SK-N-MC (cell line): ENCODE results near the gene CRB3.

Experiments used
- DNase-seq: peaks from one replicate; pipeline ENCODE4 v3.0.0-alpha.2; 2011; ENCODE audit warnings: low read depth, low spot score
- H3K27ac ChIP-seq: fragments of 200-600 bp; sonication (generic); 2 replicates; pipeline ENCODE4 v1.5.1; 2016; ENCODE audit warnings: mixed run types
- H3K36me3 ChIP-seq: fragments of 200-600 bp; sonication (generic); 2 replicates; pipeline ENCODE4 v1.6.1; 2017; ENCODE audit warnings: antibody characterized with exemption, low read length, mixed read lengths; ENCODE audit not compliant: insufficient read depth
- H3K4me3 ChIP-seq: fragments of 200-600 bp; sonication (generic); 2 replicates; pipeline ENCODE4 v1.5.1; 2016
- H3K9ac ChIP-seq: fragments of 200-600 bp; sonication (generic); 2 replicates; pipeline ENCODE4 v1.8.0; 2017; ENCODE audit warnings: mixed run types, mixed read lengths; ENCODE audit not compliant: insufficient read length
- H3K9me3 ChIP-seq: fragments of 200-600 bp; sonication (generic); 2 replicates; pipeline ENCODE4 v1.6.1; 2017; ENCODE audit warnings: low read depth, mild to moderate bottlenecking, antibody characterized with exemption, low read length, moderate library complexity, mixed read lengths
- EZH2 ChIP-seq: fragments of 200-600 bp; sonication (generic); IDR thresholded peaks from one replicate; pipeline ENCODE4 v1.6.1; 2017; ENCODE audit warnings: antibody characterized with exemption
- FOXP2 ChIP-seq: optimal IDR thresholded peaks from 2 replicates; pipeline ENCODE3; 2011; ENCODE audit warnings: mild to moderate bottlenecking, moderate library complexity; ENCODE audit not compliant: insufficient read depth; ENCODE audit errors: extremely low read length, control extremely low read depth
- POLR2AphosphoS5 ChIP-seq: IDR thresholded peaks from 2 replicates; pipeline ENCODE4 v1.6.1; 2012; ENCODE audit warnings: mild to moderate bottlenecking, low read depth, low read length, borderline replicate concordance

Gene CRB3

DNA sequence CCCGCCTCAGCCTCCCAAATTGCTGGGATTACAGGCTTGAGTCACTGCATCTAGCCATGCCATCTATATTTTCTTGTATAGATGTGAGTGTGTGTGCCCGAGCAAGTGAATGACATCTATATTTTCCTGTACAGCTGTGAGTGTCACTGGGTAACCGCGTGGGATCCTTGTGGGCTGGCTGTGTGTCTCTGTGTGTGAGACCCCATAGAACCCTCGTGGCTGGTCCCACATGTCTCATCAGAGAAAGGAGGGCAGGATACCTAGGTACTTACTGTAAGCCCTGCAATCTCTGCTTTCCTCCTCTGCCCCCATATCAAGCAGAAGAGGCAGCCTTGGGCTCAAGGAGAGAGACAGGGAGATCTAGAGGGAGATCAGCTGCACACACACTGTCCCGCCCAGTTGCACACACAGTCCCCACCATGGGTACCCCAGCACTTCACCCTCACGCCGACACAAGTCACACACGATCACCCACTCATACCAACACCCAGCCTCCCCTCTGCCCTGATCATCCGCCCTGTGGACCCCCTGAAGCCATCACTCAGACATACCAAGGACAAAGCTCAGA is 16.9 kb downstream of the CRB3 start:
- H3K9me3 ChIP-seq, result no peaks in the 10 kb centered on the region
- TF ChIP-seq POLR2AphosphoS5, result no peak
- no peak for TF ChIP-seq EZH2
- TF ChIP-seq FOXP2, result no peak
- H3K36me3 ChIP-seq, result no peaks in the 10 kb centered on the region
- no peak for DNase-seq
- H3K4me3 ChIP-seq, result no peak overlapping the region
- H3K9ac ChIP-seq, result no peak overlapping the region
- no peak overlapping the region for H3K27ac ChIP-seq

- no peak within 1 kb of the TSS for H3K9ac ChIP-seq
- TF ChIP-seq POLR2AphosphoS5 (no peak), EZH2 (no peak), FOXP2 (no peak)
- H3K9me3 ChIP-seq, result no peaks in the 10 kb centered on the region
- no peak within 1 kb of the TSS for H3K4me3 ChIP-seq
- no peak for DNase-seq
- H3K27ac ChIP-seq, result no peak within 1 kb of the TSS
- no peaks in the 10 kb centered on the region for H3K36me3 ChIP-seq
Observed at GRCh38 chr19:6481541-6482342, 17.7 kb downstream of the CRB3 start, which contains the start of gene DENND1C. Gene DENND1C (minus strand): TSS chr19:6481787. CDS start chr19:6481695, 92 bp downstream.

- Histone ChIP-seq H3K9ac (no peak overlapping the region), H3K27ac (no peak overlapping the region), H3K4me3 (no peak overlapping the region), H3K9me3 (no peaks in the 10 kb centered on the region), H3K36me3 (no peaks in the 10 kb centered on the region)
- DNase-seq, result no peak
- TF ChIP-seq FOXP2 (no peak), EZH2 (no peak), POLR2AphosphoS5 (no peak)
Observed at GRCh38 chr19:6482343-6482686, 18.2 kb downstream of the CRB3 start.

DNA sequence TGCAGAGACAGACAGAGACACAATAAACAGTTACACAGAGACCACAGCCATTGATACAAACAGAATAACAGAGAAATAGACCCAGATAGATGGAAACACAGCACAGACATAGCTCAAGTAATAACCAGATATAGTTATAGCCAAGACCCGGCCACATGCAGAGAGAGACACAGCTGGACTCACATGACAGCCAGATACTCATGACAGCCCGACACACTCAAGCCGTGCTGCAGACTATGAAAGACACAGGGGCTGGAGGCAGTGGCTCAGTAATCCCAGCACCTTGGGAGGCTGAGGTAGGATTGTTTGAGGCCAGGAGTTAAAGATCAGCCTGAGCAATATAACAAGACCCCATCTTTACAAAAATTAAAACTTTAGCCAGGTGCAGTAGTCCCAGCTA is 19.2 kb downstream of the CRB3 start:
- Histone ChIP-seq H3K9me3 (no peaks in the 10 kb centered on the region), H3K4me3 (no peak overlapping the region), H3K9ac (no peak overlapping the region), H3K36me3 (no peaks in the 10 kb centered on the region), H3K27ac (no peak overlapping the region)
- TF ChIP-seq POLR2AphosphoS5, result no peak
- DNase-seq, result no peak

DNA sequence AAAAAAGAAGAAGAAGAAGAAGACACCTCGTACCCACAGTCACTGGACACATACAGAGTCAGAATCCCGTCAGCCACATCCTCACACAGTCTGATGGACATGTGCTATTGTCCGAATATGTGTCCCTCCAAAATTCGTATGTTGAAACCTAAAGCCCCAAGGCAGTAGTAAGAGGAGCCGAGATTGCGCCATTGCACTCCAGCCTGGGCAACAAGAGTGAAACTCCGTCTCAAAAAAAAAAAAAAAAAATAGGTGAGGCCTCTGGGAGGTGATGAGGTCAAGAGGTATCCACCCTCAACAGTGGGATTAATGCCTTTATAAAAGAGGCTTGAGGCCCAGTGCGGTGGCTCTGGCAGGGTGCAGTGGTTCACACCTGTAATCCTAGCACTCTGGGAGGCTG is 20.2 kb downstream of the CRB3 start:
- no peak overlapping the region for H3K4me3 ChIP-seq
- H3K27ac ChIP-seq, result no peak overlapping the region
- no peaks in the 10 kb centered on the region for H3K9me3 ChIP-seq
- no peak for TF ChIP-seq POLR2AphosphoS5
- no peak for TF ChIP-seq FOXP2
- no peak for TF ChIP-seq EZH2
- H3K36me3 ChIP-seq, result no peaks in the 10 kb centered on the region
- DNase-seq, result no peak
- no peak overlapping the region for H3K9ac ChIP-seq

DNA sequence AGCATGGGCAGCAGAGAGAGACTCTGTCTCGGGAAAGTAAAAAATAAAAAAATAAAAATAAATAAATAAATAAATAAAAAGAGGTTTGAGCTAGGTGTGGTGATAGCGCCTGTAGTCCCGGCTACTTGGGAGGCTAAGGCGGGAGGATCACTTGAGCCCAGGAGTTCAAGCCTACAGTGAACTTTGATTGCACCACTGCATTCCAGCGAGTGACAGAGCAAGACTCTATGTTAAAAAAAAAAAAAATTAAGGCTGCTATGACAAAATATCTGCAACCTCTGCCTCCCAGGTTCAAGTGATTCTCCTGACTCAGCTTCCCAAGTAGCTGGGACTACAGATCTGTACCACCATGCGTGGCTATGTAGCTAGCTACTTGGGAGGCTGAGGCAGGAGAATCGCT is 20.8 kb downstream of the CRB3 start:
- no peaks in the 10 kb centered on the region for H3K36me3 ChIP-seq

DNA sequence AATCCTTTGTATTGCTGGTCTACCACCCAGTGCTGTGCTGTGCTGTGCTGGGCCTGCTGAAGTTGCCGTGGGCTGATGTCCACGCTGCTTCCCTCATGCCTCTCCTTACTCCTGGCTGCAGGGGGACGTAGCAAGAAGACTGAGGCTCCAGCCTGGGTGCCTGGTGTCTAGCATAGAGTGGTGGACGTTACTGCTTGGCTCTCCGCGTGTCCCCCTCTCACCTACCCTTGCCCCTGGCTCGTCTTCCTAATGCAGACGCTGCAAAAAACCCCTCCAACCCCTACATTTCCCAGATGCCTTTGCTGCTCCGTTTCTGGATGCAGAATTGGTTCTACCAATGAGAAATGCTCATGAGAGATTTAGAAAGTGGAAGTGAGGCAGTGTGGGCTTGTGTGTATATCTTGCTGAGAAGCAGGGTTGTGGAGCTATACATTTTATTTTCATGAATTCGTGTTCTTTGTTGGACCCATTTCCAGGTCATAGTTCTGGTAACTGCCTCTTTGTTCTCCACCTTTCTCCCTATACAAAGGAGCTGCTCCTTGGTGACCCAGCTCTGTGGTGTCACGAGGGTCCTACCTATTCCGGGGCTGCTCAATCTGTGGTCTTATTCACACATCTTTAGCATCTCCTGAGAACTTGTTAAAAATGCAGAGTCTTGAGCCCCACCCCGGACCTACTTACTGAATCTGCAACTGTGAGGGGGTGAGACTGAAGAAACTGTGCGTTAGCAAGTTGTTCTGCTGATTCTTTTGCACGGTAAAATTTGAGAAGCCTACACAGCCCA is 25.4 kb downstream of the CRB3 start:
- no peak overlapping the region for H3K9ac ChIP-seq
- no peak overlapping the region for H3K27ac ChIP-seq
- H3K4me3 ChIP-seq, result no peak overlapping the region
- TF ChIP-seq POLR2AphosphoS5, result no peak
- no peak for TF ChIP-seq FOXP2
- no peak for TF ChIP-seq EZH2
- no peak for DNase-seq
- H3K36me3 ChIP-seq, result no peaks in the 10 kb centered on the region; the same call in 1 of the 2 replicates
- H3K9me3 ChIP-seq, result no peaks in the 10 kb centered on the region

More for the DNA sequence above, 20.8 kb downstream of the CRB3 start:
- H3K9me3 ChIP-seq, result no peaks in the 10 kb centered on the region
- TF ChIP-seq EZH2, result no peak
- TF ChIP-seq POLR2AphosphoS5, result no peak
- no peak for TF ChIP-seq FOXP2
- H3K27ac ChIP-seq, result no peak overlapping the region
- H3K4me3 ChIP-seq, result no peak overlapping the region
- no peak for DNase-seq
- no peak overlapping the region for H3K9ac ChIP-seq

- no peaks in the 10 kb centered on the region; the same call in 1 of the 2 replicates for H3K36me3 ChIP-seq
- DNase-seq, result no peak
- TF ChIP-seq POLR2AphosphoS5 (no peak), FOXP2 (no peak), EZH2 (no peak)
- no peak overlapping the region for H3K9ac ChIP-seq
- H3K4me3 ChIP-seq, result no peak overlapping the region
- H3K27ac ChIP-seq, result no peak overlapping the region
- no peaks in the 10 kb centered on the region for H3K9me3 ChIP-seq
Observed at GRCh38 chr19:6490134-6490533, 26.1 kb downstream of the CRB3 start.
